Measurements from ENCODE around the gene USH1G.

The USH1G gene

DNA sequence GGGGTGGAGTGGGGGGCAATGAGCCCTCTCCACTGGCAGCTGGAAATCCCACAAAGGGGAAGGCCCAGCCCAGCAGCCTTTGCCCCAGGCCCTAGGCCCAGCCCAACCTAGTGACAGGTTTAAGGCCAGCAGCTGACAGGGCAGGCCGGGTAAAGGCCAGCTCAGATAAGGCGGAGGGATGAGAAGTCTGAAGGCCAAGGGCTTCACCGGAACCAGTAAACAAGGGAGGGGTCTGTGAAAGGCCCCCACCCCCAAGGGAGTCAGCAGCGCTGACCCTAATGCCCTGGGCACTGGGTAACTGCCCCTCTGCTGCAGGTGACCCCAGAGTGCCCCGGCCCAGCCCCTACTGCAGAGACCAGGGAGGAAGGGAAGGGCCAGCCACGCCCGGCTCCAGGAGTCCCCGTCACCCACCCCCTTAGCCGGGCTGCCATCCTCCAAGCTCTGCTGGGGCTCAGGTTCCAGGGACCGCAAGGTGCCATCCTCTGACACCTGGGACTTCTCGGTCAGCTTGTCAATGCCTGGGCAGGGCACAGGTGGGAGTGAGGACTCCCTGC, 30.2 kb upstream of the USH1G start:
- H4K20me1 ChIP-seq (ENCODE audit: insufficient read depth, low read length), result no peaks in the 10 kb centered on the region
- peaks cover 6% of the 10 kb centered on the region; the same call in 1 of the 2 replicates for H3K4me1 ChIP-seq (ENCODE audit: low read length)
- no peaks in the 10 kb centered on the region for H3K36me3 ChIP-seq (replicated peaks; ENCODE audit: low read depth, low read length)
- H3K4me3 ChIP-seq (ENCODE audit: low read length), result no peak overlapping the region
- no peaks in the 10 kb centered on the region for H3K9me3 ChIP-seq (ENCODE audit: insufficient read depth, low read length)
- no peak overlapping the region for H2AFZ ChIP-seq (ENCODE audit: low read depth, low read length)
- no peak overlapping the region for H3K4me2 ChIP-seq (ENCODE audit: low read length)
- H3K9ac ChIP-seq (ENCODE audit: low read length), result no peak overlapping the region
- no peak for TF ChIP-seq CTCF (IDR thresholded peaks at IDR 0.05; ENCODE audit: low read depth, low read length)
- no peak for TF ChIP-seq EZH2phosphoT487 (IDR thresholded peaks at IDR 0.05; ENCODE audit: low read depth)
- no peak overlapping the region for H3K27ac ChIP-seq (ENCODE audit: low read length)
- H3K27me3 ChIP-seq (ENCODE audit: low read depth, low read length), result no peaks in the 10 kb centered on the region
- no peaks in the 10 kb centered on the region for H3K79me2 ChIP-seq (ENCODE audit: low read length)

GRCh38 chr17:74952431-74953133, 29.5 kb upstream of the USH1G start:
- no peaks in the 10 kb centered on the region for H3K27me3 ChIP-seq (ENCODE audit: low read depth, low read length)
- H3K4me3 ChIP-seq (ENCODE audit: low read length), result no peak overlapping the region
- 0 out of 2 replicates have a peak, but pooled peaks cover 3% of the 10 kb centered on the region for H3K4me1 ChIP-seq (ENCODE audit: low read length)
- no peak overlapping the region for H3K27ac ChIP-seq (ENCODE audit: low read length)
- H4K20me1 ChIP-seq (ENCODE audit: insufficient read depth, low read length), result no peaks in the 10 kb centered on the region
- TF ChIP-seq CTCF (IDR thresholded peaks at IDR 0.05; ENCODE audit: low read depth, low read length) (no peak), EZH2phosphoT487 (IDR thresholded peaks at IDR 0.05; ENCODE audit: low read depth) (no peak)
- H3K79me2 ChIP-seq (ENCODE audit: low read length), result no peaks in the 10 kb centered on the region
- H2AFZ ChIP-seq (ENCODE audit: low read depth, low read length), result no peak overlapping the region
- no peak overlapping the region for H3K4me2 ChIP-seq (ENCODE audit: low read length)
- H3K36me3 ChIP-seq (replicated peaks; ENCODE audit: low read depth, low read length), result no peaks in the 10 kb centered on the region
- H3K9me3 ChIP-seq (ENCODE audit: insufficient read depth, low read length), result no peaks in the 10 kb centered on the region
- no peak overlapping the region for H3K9ac ChIP-seq (ENCODE audit: low read length)

- Histone ChIP-seq H3K4me3 (ENCODE audit: low read length) (no peak overlapping the region), H3K9me3 (ENCODE audit: insufficient read depth, low read length) (no peaks in the 10 kb centered on the region), H3K27me3 (ENCODE audit: low read depth, low read length) (no peaks in the 10 kb centered on the region), H3K9ac (ENCODE audit: low read length) (no peak overlapping the region), H3K4me1 (ENCODE audit: low read length) (0 out of 2 replicates have a peak, but pooled peaks cover 3% of the 10 kb centered on the region), H3K36me3 (replicated peaks; ENCODE audit: low read depth, low read length) (no peaks in the 10 kb centered on the region), H3K79me2 (ENCODE audit: low read length) (no peaks in the 10 kb centered on the region), H4K20me1 (ENCODE audit: insufficient read depth, low read length) (no peaks in the 10 kb centered on the region), H3K4me2 (ENCODE audit: low read length) (no peak overlapping the region), H2AFZ (ENCODE audit: low read depth, low read length) (no peak overlapping the region), H3K27ac (ENCODE audit: low read length) (no peak overlapping the region)
- TF ChIP-seq EZH2phosphoT487 (IDR thresholded peaks at IDR 0.05; ENCODE audit: low read depth) (no peak), CTCF (IDR thresholded peaks at IDR 0.05; ENCODE audit: low read depth, low read length) (no peak)
These were observed 28.8 kb upstream of the USH1G start for GRCh38 chr17:74951680-74952421.

GRCh38 chr17:74951065-74951464, 28.0 kb upstream of the USH1G start:
- Histone ChIP-seq H3K9me3 (ENCODE audit: insufficient read depth, low read length) (no peaks in the 10 kb centered on the region), H3K36me3 (replicated peaks; ENCODE audit: low read depth, low read length) (no peaks in the 10 kb centered on the region), H3K4me3 (ENCODE audit: low read length) (no peak overlapping the region), H3K79me2 (ENCODE audit: low read length) (no peaks in the 10 kb centered on the region), H3K9ac (ENCODE audit: low read length) (no peak overlapping the region), H2AFZ (ENCODE audit: low read depth, low read length) (no peak overlapping the region), H3K27me3 (ENCODE audit: low read depth, low read length) (no peaks in the 10 kb centered on the region), H3K27ac (ENCODE audit: low read length) (no peak overlapping the region), H4K20me1 (ENCODE audit: insufficient read depth, low read length) (no peaks in the 10 kb centered on the region), H3K4me1 (ENCODE audit: low read length) (peaks cover 8% of the 10 kb centered on the region), H3K4me2 (ENCODE audit: low read length) (no peak overlapping the region)
- no peak for TF ChIP-seq CTCF (IDR thresholded peaks at IDR 0.05; ENCODE audit: low read depth, low read length)
- TF ChIP-seq EZH2phosphoT487 (IDR thresholded peaks at IDR 0.05; ENCODE audit: low read depth), result no peak
